ENCODE measurements around the gene DAO. TPM values are rescaled to one million over a fixed set of nuclear protein-coding genes. Genes with fewer than 3 reads are reported as not detected.

Gene DAO
- total RNA-seq, 1 donor: not detected

GRCh38 chr12:108947097-108947496 lies 67.2 kb downstream of the DAO start:
- Histone ChIP-seq H3K27me3 (ENCODE audit: insufficient read depth, low read length) (no peaks in the 10 kb centered on the region), H3K9me3 (ENCODE audit: low read depth, low read length) (no peaks in the 10 kb centered on the region), H3K4me3 (ENCODE audit: low read length) (no peak overlapping the region), H3K4me1 (ENCODE audit: insufficient read depth, low read length) (peaks cover 17% of the 10 kb centered on the region)

GRCh38 chr12:108948367-108948766 lies 68.5 kb downstream of the DAO start:
- Histone ChIP-seq H3K4me1 (ENCODE audit: insufficient read depth, low read length) (peaks cover 17% of the 10 kb centered on the region), H3K9me3 (ENCODE audit: low read depth, low read length) (no peaks in the 10 kb centered on the region), H3K4me3 (ENCODE audit: low read length) (no peak overlapping the region), H3K27me3 (ENCODE audit: insufficient read depth, low read length) (no peaks in the 10 kb centered on the region)

- Histone ChIP-seq H3K4me1 (ENCODE audit: insufficient read depth, low read length) (peaks cover 17% of the 10 kb centered on the region), H3K9me3 (ENCODE audit: low read depth, low read length) (no peaks in the 10 kb centered on the region), H3K27me3 (ENCODE audit: insufficient read depth, low read length) (no peaks in the 10 kb centered on the region), H3K4me3 (ENCODE audit: low read length) (no peak overlapping the region)
These were observed 70.1 kb downstream of the DAO start for GRCh38 chr12:108949976-108950375.

Other genes with a start within 250 kb of the DAO start
- gene SELPLG, start 246.2 kb upstream of the DAO start, total RNA-seq: 36.8 TPM
- 86.3 TPM for gene CORO1C, start 148.6 kb upstream of the DAO start, total RNA-seq
- 12.6 TPM for gene SSH1, start 22.5 kb upstream of the DAO start, total RNA-seq
- not detected for gene SVOP, start 141.0 kb downstream of the DAO start, total RNA-seq
- 34.3 TPM for gene USP30, start 172.5 kb downstream of the DAO start, total RNA-seq
- 6.8 TPM for gene ALKBH2, start 213.4 kb downstream of the DAO start, total RNA-seq
- 2.9 TPM for gene UNG, start 217.5 kb downstream of the DAO start, total RNA-seq
- gene ACACB, start 236.5 kb downstream of the DAO start, total RNA-seq: 6.4 TPM

All from mononuclear cell (primary cell).